Hepatocyte (in vitro differentiated cells): ENCODE data around the gene MLPH. TPM values are rescaled to one million over a fixed set of nuclear protein-coding genes. Genes with fewer than 3 reads are reported as not detected.

ENCODE experiments used
- DNase-seq: peaks from one replicate; pipeline ENCODE4 v3.0.0-alpha.2; 2016; ENCODE audit warnings: low spot score
- H2AFZ ChIP-seq: fragments of 200-600 bp; sonication (generic); 2 replicates; pipeline ENCODE4 v1.6.0; 2016; ENCODE audit warnings: antibody characterized with exemption, mild to moderate bottlenecking
- H3K27ac ChIP-seq: fragments of 200-600 bp; sonication (generic); 2 replicates; pipeline ENCODE4 v1.5.1; 2016; ENCODE audit warnings: mild to moderate bottlenecking
- H3K27me3 ChIP-seq: fragments of 200-600 bp; sonication (generic); 2 replicates; pipeline ENCODE4 v1.6.1; 2016
- H3K36me3 ChIP-seq: fragments of 200-600 bp; sonication (generic); replicated peaks from 2 replicates; pipeline ENCODE4 v1.5.1; 2016; ENCODE audit warnings: low read depth; ENCODE audit not compliant: insufficient read depth
- H3K4me1 ChIP-seq: fragments of 200-600 bp; sonication (generic); 2 replicates; pipeline ENCODE4 v1.5.1; 2016; ENCODE audit warnings: mild to moderate bottlenecking, moderate library complexity; ENCODE audit not compliant: insufficient read depth
- H3K4me2 ChIP-seq: fragments of 200-600 bp; sonication (generic); 2 replicates; pipeline ENCODE4 v1.6.0; 2016
- H3K4me3 ChIP-seq: fragments of 200-600 bp; sonication (generic); 2 replicates; pipeline ENCODE4 v1.5.1; 2016; ENCODE audit warnings: mild to moderate bottlenecking
- H3K79me2 ChIP-seq: fragments of 200-600 bp; sonication (generic); 2 replicates; pipeline ENCODE4 v1.6.0; 2017; ENCODE audit warnings: mild to moderate bottlenecking
- H3K9me2 ChIP-seq: fragments of 200-600 bp; sonication (generic); replicated peaks from 2 replicates; pipeline ENCODE4 v1.6.0; 2017; ENCODE audit warnings: mild to moderate bottlenecking; ENCODE audit not compliant: insufficient read depth
- H3K9me3 ChIP-seq: fragments of 200-600 bp; sonication (generic); 2 replicates; pipeline ENCODE4 v1.5.1; 2016; ENCODE audit warnings: low read depth, mild to moderate bottlenecking
- H4K20me1 ChIP-seq: fragments of 200-600 bp; sonication (generic); 2 replicates; pipeline ENCODE4 v1.6.0; 2016; ENCODE audit warnings: mild to moderate bottlenecking; ENCODE audit not compliant: insufficient read depth, poor library complexity, severe bottlenecking
- EZH2 ChIP-seq: fragments of 200-600 bp; sonication (generic); IDR thresholded peaks from 2 replicates; pipeline ENCODE4 v1.6.1; 2016; ENCODE audit warnings: antibody characterized with exemption, mild to moderate bottlenecking, borderline replicate concordance
- EZH2phosphoT487 ChIP-seq: fragments of 200-600 bp; sonication (generic); IDR thresholded peaks from one replicate; pipeline ENCODE4 v1.6.1; 2018; ENCODE audit warnings: antibody characterized with exemption, mild to moderate bottlenecking, low read depth, moderate library complexity; ENCODE audit not compliant: unreplicated experiment, severe bottlenecking
- WGBS: methylation state at CpG from one replicate; pipeline ENCODE4 v1.1.6; 2016; ENCODE audit warnings: low lambda C conversion rate; ENCODE audit errors: missing lambda C conversion rate; 5-methylcytosine and 5-hydroxymethylcytosine counted together
- polyA plus RNA-seq: library from polyadenylated mRNA; unstranded; fragments of >200 nt; fragmentation: Nextera tagmentation; extraction: Ambion mirVana; gene quantifications from 2 replicates; pipeline ENCODE4 v1.2.1, GENCODE V29; 2016
- total RNA-seq: library from RNA; depleted of rRNA; stranded (reverse); fragments of >200 nt; gene quantifications from 2 replicates; pipeline ENCODE4 v1.2.3, GENCODE V29; 2014
- TF ChIP-seq, protein P1 (sequence below): fragments of 200-600 bp; sonication (generic); IDR thresholded peaks from 2 replicates; pipeline ENCODE4 v1.5.1; 2016; ENCODE audit warnings: antibody characterized with exemption, mild to moderate bottlenecking; ENCODE audit not compliant: poor library complexity

MLPH gene
- total and polyA plus RNA-seq, 2 experiments from 2014 or later, result 6.7 to 12.3 TPM

GRCh38 chr2:237475704-237476141 is 11.3 kb upstream of the MLPH start:
- Histone ChIP-seq H3K4me1 (peaks cover 13% of the 10 kb centered on the region), H3K4me2 (peak overlapping the region; percentile 95), H3K9me2 (no peaks in the 10 kb centered on the region), H2AFZ (peak overlapping the region; percentile 76), H3K79me2 (no peaks in the 10 kb centered on the region), H4K20me1 (no peaks in the 10 kb centered on the region), H3K27ac (peak overlapping the region; percentile 99), H3K27me3 (no peaks in the 10 kb centered on the region), H3K9me3 (no peaks in the 10 kb centered on the region), H3K36me3 (no peaks in the 10 kb centered on the region), H3K4me3 (peak overlapping the region; percentile 72)
- DNase-seq, result peak; percentile 49
- 26% methylated on average over 17 of the region's 17 CpGs for WGBS
- TF ChIP-seq, protein P1, sequence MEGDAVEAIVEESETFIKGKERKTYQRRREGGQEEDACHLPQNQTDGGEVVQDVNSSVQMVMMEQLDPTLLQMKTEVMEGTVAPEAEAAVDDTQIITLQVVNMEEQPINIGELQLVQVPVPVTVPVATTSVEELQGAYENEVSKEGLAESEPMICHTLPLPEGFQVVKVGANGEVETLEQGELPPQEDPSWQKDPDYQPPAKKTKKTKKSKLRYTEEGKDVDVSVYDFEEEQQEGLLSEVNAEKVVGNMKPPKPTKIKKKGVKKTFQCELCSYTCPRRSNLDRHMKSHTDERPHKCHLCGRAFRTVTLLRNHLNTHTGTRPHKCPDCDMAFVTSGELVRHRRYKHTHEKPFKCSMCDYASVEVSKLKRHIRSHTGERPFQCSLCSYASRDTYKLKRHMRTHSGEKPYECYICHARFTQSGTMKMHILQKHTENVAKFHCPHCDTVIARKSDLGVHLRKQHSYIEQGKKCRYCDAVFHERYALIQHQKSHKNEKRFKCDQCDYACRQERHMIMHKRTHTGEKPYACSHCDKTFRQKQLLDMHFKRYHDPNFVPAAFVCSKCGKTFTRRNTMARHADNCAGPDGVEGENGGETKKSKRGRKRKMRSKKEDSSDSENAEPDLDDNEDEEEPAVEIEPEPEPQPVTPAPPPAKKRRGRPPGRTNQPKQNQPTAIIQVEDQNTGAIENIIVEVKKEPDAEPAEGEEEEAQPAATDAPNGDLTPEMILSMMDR, result no peak
- TF ChIP-seq EZH2phosphoT487 (no peak), EZH2 (no peak)

DNA sequence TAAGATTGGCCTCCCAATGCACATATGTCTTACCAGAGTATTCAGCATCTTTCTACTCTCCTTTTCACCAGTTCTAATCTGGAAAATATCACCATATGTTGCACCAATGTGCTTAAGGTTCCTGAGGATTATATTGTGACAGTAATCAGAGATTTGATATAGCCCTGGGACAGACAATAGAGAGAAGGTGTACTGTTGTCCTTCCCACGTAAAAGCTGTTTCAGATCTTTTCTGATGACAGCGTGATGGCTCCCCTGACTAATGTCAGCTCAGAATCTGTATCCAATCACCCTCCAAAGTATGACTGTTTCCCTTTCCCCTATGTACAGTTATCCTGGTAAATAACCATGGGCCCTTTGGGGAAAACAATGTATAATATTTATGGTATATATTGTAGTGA is 9.0 kb upstream of the MLPH start:
- no peak overlapping the region for H3K4me3 ChIP-seq
- H2AFZ ChIP-seq, result no peak overlapping the region
- H3K36me3 ChIP-seq, result no peaks in the 10 kb centered on the region
- DNase-seq, result no peak
- no peak overlapping the region for H3K4me2 ChIP-seq
- H3K9me2 ChIP-seq, result no peaks in the 10 kb centered on the region
- H3K27ac ChIP-seq, result no peak overlapping the region
- no peaks in the 10 kb centered on the region for H3K79me2 ChIP-seq
- H3K9me3 ChIP-seq, result no peaks in the 10 kb centered on the region
- WGBS, result 85% methylated on average over 2 of the region's 2 CpGs
- TF ChIP-seq EZH2phosphoT487 (no peak), EZH2 (no peak)
- TF ChIP-seq, protein P1, result no peak
- no peaks in the 10 kb centered on the region for H4K20me1 ChIP-seq
- H3K27me3 ChIP-seq, result no peaks in the 10 kb centered on the region
- peaks cover 18% of the 10 kb centered on the region for H3K4me1 ChIP-seq

GRCh38 chr2:237478979-237479378 is 8.1 kb upstream of the MLPH start:
- Histone ChIP-seq H3K27me3 (no peaks in the 10 kb centered on the region), H2AFZ (no peak overlapping the region), H4K20me1 (no peaks in the 10 kb centered on the region), H3K9me2 (no peaks in the 10 kb centered on the region), H3K9me3 (no peaks in the 10 kb centered on the region), H3K4me3 (no peak overlapping the region), H3K4me2 (no peak overlapping the region), H3K79me2 (no peaks in the 10 kb centered on the region), H3K27ac (no peak overlapping the region), H3K36me3 (no peaks in the 10 kb centered on the region), H3K4me1 (peaks cover 20% of the 10 kb centered on the region)
- TF ChIP-seq, protein P1, result no peak
- no peak for TF ChIP-seq EZH2phosphoT487
- no peak for TF ChIP-seq EZH2
- WGBS, result 78% methylated on average over 3 of the region's 3 CpGs
- DNase-seq, result no peak

DNA sequence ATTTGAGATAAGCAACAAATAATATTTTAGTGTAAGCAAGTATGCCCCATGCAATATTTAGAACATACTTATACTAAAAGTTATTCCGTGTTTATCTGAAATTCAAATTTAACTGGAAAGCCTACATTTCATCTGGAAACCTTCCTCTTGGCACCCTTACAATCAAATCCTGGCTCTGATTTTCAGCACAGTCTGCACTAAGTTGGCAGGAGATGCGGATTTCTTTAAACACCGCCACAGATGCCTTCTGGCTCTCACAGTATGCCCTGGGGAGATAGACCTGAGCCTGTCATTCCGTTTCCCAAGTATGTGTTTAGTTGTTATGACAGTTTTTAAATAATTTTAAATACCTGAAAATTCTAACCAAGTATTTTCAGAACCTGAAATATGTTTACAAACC is 7.3 kb upstream of the MLPH start:
- H3K9me3 ChIP-seq, result no peaks in the 10 kb centered on the region
- H4K20me1 ChIP-seq, result no peaks in the 10 kb centered on the region
- TF ChIP-seq, protein P1, result no peak
- TF ChIP-seq EZH2, result no peak
- no peak for TF ChIP-seq EZH2phosphoT487
- no peaks in the 10 kb centered on the region for H3K9me2 ChIP-seq
- H3K4me3 ChIP-seq, result no peak overlapping the region
- DNase-seq, result no peak
- no peak overlapping the region for H3K27ac ChIP-seq
- no peaks in the 10 kb centered on the region for H3K27me3 ChIP-seq
- no peaks in the 10 kb centered on the region for H3K79me2 ChIP-seq
- peaks cover 13% of the 10 kb centered on the region for H3K4me1 ChIP-seq
- H3K4me2 ChIP-seq, result no peak overlapping the region
- no peaks in the 10 kb centered on the region for H3K36me3 ChIP-seq
- 66% methylated on average over 4 of the region's 4 CpGs for WGBS
- no peak overlapping the region for H2AFZ ChIP-seq
